Stimulated activated CD4-positive, alpha-beta T cell treated with anti-CD3 and anti-CD28 coated beads, Interleukin-15, amount 100 ng/mL, for 24 hours (primary cell): ENCODE data around the gene KRTAP12-2.

ENCODE experiments used
- DNase-seq: peaks from one replicate; pipeline ENCODE4 v3.0.0-alpha.2; 2020

Gene KRTAP12-2

GRCh38 chr21:44666401-44667320 lies at the start of gene KRTAP12-2:
Gene KRTAP12-2 (minus strand): TSS chr21:44666927. CDS start chr21:44666886, 41 bp downstream.
- DNase-seq, result no peak

- DNase-seq, result no peak
These were observed 48.2 kb upstream of the KRTAP12-2 start for GRCh38 chr21:44714905-44715304.

- no peak for DNase-seq
These were observed 47.1 kb upstream of the KRTAP12-2 start for GRCh38 chr21:44713846-44714245.

- no peak for DNase-seq
These were observed 46.4 kb upstream of the KRTAP12-2 start for GRCh38 chr21:44713130-44713529.

- no peak for DNase-seq
These were observed 45.7 kb upstream of the KRTAP12-2 start for GRCh38 chr21:44712203-44713028.

GRCh38 chr21:44711327-44712202 lies 44.8 kb upstream of the KRTAP12-2 start, which contains the start of gene TSPEAR:
Gene TSPEAR (minus strand): TSS chr21:44711572. CDS start chr21:44711514, 58 bp downstream.
- DNase-seq, result no peak

GRCh38 chr21:44710756-44711326 lies 44.1 kb upstream of the KRTAP12-2 start:
- no peak for DNase-seq

- no peak for DNase-seq
These were observed 43.6 kb upstream of the KRTAP12-2 start for GRCh38 chr21:44710294-44710665.

GRCh38 chr21:44709426-44710293 lies 42.9 kb upstream of the KRTAP12-2 start:
- peak; percentile 34 for DNase-seq

- no peak for DNase-seq
These were observed 42.2 kb upstream of the KRTAP12-2 start for GRCh38 chr21:44708866-44709425.

- DNase-seq, result no peak
These were observed 41.6 kb upstream of the KRTAP12-2 start for GRCh38 chr21:44708213-44708865.

GRCh38 chr21:44706706-44707581 lies 40.2 kb upstream of the KRTAP12-2 start:
- no peak for DNase-seq

- no peak for DNase-seq
These were observed 39.4 kb upstream of the KRTAP12-2 start for GRCh38 chr21:44706026-44706705.

- no peak for DNase-seq
These were observed 37.9 kb upstream of the KRTAP12-2 start for GRCh38 chr21:44704636-44705001.

- no peak for DNase-seq
These were observed 37.3 kb upstream of the KRTAP12-2 start for GRCh38 chr21:44703731-44704635.

GRCh38 chr21:44702973-44703730 lies 36.4 kb upstream of the KRTAP12-2 start:
- DNase-seq, result no peak
